Stimulated activated effector memory CD8-positive, alpha-beta T cell treated with anti-CD3 and anti-CD28 coated beads, Interleukin-12 subunit alpha, Interleukin-12 subunit beta, amount 100 ng/mL, for 72 hours (primary cell): ENCODE measurements around the gene BCL2.

Experiments
- ATAC-seq: fragments of 150-1000 bp; cut with Tn5 transposase; 2 replicates; pipeline ENCODE4 v1.10.0; 2021
- DNase-seq, 2 donors: peaks; one replicate each; pipeline ENCODE4 v3.0.0; 2021 to 2022; ENCODE audit warnings: low spot score in 2 of 2
- H3K27ac Mint-ChIP-seq: one replicate; pipeline ENCODE4 v1.8.0; 2022; ENCODE audit warnings: mild to moderate bottlenecking, mixed read lengths
- H3K36me3 Mint-ChIP-seq: one replicate; pipeline ENCODE4 v1.8.0; 2022; ENCODE audit warnings: mild to moderate bottlenecking, mixed read lengths
- H3K4me1 Mint-ChIP-seq: one replicate; pipeline ENCODE4 v1.8.0; 2022; ENCODE audit warnings: mixed read lengths
- H3K4me3 Mint-ChIP-seq: one replicate; pipeline ENCODE4 v1.8.0; 2022; ENCODE audit warnings: mild to moderate bottlenecking, mixed read lengths
- H3K9me3 Mint-ChIP-seq: one replicate; pipeline ENCODE4 v1.8.0; 2022; ENCODE audit warnings: mixed read lengths

The BCL2 gene

GRCh38 chr18:63234432-63234831, 85.1 kb downstream of the BCL2 start:
- H3K36me3 Mint-ChIP-seq = peaks cover 94% of the 10 kb centered on the region

GRCh38 chr18:63233334-63233733, 86.2 kb downstream of the BCL2 start:
- H3K27ac Mint-ChIP-seq = peak overlapping the region; percentile 58
- DNase-seq = no peak
- H3K4me1 Mint-ChIP-seq = peaks cover 78% of the 10 kb centered on the region
- H3K4me3 Mint-ChIP-seq = peak overlapping the region; percentile 51
- no peaks in the 10 kb centered on the region for H3K9me3 Mint-ChIP-seq
- H3K36me3 Mint-ChIP-seq = peaks cover 94% of the 10 kb centered on the region
- peak; percentile 59 for ATAC-seq

More at GRCh38 chr18:63234432-63234831, 85.1 kb downstream of the BCL2 start:
- Mint-ChIP-seq H3K4me3 (peak overlapping the region; percentile 26), H3K4me1 (peaks cover 80% of the 10 kb centered on the region), H3K9me3 (no peaks in the 10 kb centered on the region), H3K27ac (peak overlapping the region; percentile 58)
- peak; percentile 69 for ATAC-seq
- DNase-seq = no peak

GRCh38 chr18:63232826-63233225, 86.7 kb downstream of the BCL2 start:
- DNase-seq (no peak), ATAC-seq (peak; percentile 36)
- Mint-ChIP-seq H3K27ac (peak overlapping the region; percentile 58), H3K4me1 (peaks cover 83% of the 10 kb centered on the region), H3K9me3 (no peaks in the 10 kb centered on the region), H3K4me3 (peak overlapping the region; percentile 51), H3K36me3 (peaks cover 94% of the 10 kb centered on the region)

- H3K4me3 Mint-ChIP-seq = peak overlapping the region; percentile 57
- H3K27ac Mint-ChIP-seq = peak overlapping the region; percentile 83
- H3K4me1 Mint-ChIP-seq = peaks cover 80% of the 10 kb centered on the region
- DNase-seq = no peak
- H3K36me3 Mint-ChIP-seq = peaks cover 94% of the 10 kb centered on the region
- ATAC-seq = no peak
- H3K9me3 Mint-ChIP-seq = no peaks in the 10 kb centered on the region
Observed at GRCh38 chr18:63229971-63230370, 89.6 kb downstream of the BCL2 start.

GRCh38 chr18:63225434-63225833, 94.1 kb downstream of the BCL2 start:
- peaks cover 5% of the 10 kb centered on the region for H3K9me3 Mint-ChIP-seq
- H3K36me3 Mint-ChIP-seq = peaks cover 95% of the 10 kb centered on the region
- no peak overlapping the region for H3K4me3 Mint-ChIP-seq
- H3K27ac Mint-ChIP-seq = peak overlapping the region; percentile 68
- peaks cover 80% of the 10 kb centered on the region for H3K4me1 Mint-ChIP-seq
- DNase-seq (no peak), ATAC-seq (no peak)

GRCh38 chr18:63224630-63225029, 94.9 kb downstream of the BCL2 start:
- peaks cover 95% of the 10 kb centered on the region for H3K36me3 Mint-ChIP-seq
- H3K4me1 Mint-ChIP-seq = peaks cover 77% of the 10 kb centered on the region
- DNase-seq = no peak
- H3K27ac Mint-ChIP-seq = peak overlapping the region; percentile 68
- H3K4me3 Mint-ChIP-seq = peak overlapping the region; percentile 33
- H3K9me3 Mint-ChIP-seq = peaks cover 5% of the 10 kb centered on the region
- ATAC-seq = peak; percentile 100

GRCh38 chr18:63223837-63224236, 95.7 kb downstream of the BCL2 start:
- no peak for DNase-seq
- Mint-ChIP-seq H3K36me3 (peaks cover 95% of the 10 kb centered on the region), H3K9me3 (peaks cover 7% of the 10 kb centered on the region), H3K27ac (peak overlapping the region; percentile 68), H3K4me3 (peak overlapping the region; percentile 33), H3K4me1 (peaks cover 80% of the 10 kb centered on the region)
- no peak for ATAC-seq

GRCh38 chr18:63220903-63221302, 98.7 kb downstream of the BCL2 start:
- Mint-ChIP-seq H3K4me1 (peaks cover 94% of the 10 kb centered on the region), H3K36me3 (peaks cover 89% of the 10 kb centered on the region), H3K27ac (peak overlapping the region; percentile 67)

GRCh38 chr18:63218472-63218871, 101.1 kb downstream of the BCL2 start:
- DNase-seq (no peak), ATAC-seq (no peak)
- Mint-ChIP-seq H3K36me3 (peaks cover 95% of the 10 kb centered on the region), H3K4me3 (peak overlapping the region; percentile 77), H3K27ac (peak overlapping the region; percentile 99), H3K9me3 (peaks cover 13% of the 10 kb centered on the region), H3K4me1 (peaks cover 89% of the 10 kb centered on the region)

More at GRCh38 chr18:63220903-63221302, 98.7 kb downstream of the BCL2 start:
- Mint-ChIP-seq H3K4me3 (peak overlapping the region; percentile 3), H3K9me3 (peaks cover 10% of the 10 kb centered on the region)
- ATAC-seq (no peak), DNase-seq (no peak)

- H3K4me1 Mint-ChIP-seq = peaks cover 92% of the 10 kb centered on the region
- H3K27ac Mint-ChIP-seq = peak overlapping the region; percentile 99
- peaks cover 8% of the 10 kb centered on the region for H3K9me3 Mint-ChIP-seq
- peaks cover 95% of the 10 kb centered on the region for H3K36me3 Mint-ChIP-seq
- no peak for ATAC-seq
- DNase-seq = no peak
- H3K4me3 Mint-ChIP-seq = peak overlapping the region; percentile 77
Observed at GRCh38 chr18:63216516-63217311, 102.9 kb downstream of the BCL2 start.

GRCh38 chr18:63213936-63214671, 105.5 kb downstream of the BCL2 start:
- peak; percentile 0 for ATAC-seq
- H3K4me1 Mint-ChIP-seq = peaks cover 93% of the 10 kb centered on the region

GRCh38 chr18:63213331-63213900, 106.2 kb downstream of the BCL2 start:
- H3K9me3 Mint-ChIP-seq = peaks cover 3% of the 10 kb centered on the region
- H3K27ac Mint-ChIP-seq = peak overlapping the region; percentile 99
- ATAC-seq = peak; percentile 86
- H3K4me3 Mint-ChIP-seq = peak overlapping the region; percentile 77
- H3K4me1 Mint-ChIP-seq = peaks cover 93% of the 10 kb centered on the region
- H3K36me3 Mint-ChIP-seq = peaks cover 95% of the 10 kb centered on the region
- peak in 1 of 2 donors; percentile 78 for DNase-seq

More at GRCh38 chr18:63213936-63214671, 105.5 kb downstream of the BCL2 start:
- Mint-ChIP-seq H3K27ac (peak overlapping the region; percentile 99), H3K9me3 (peaks cover 8% of the 10 kb centered on the region), H3K36me3 (peaks cover 95% of the 10 kb centered on the region), H3K4me3 (peak overlapping the region; percentile 77)
- DNase-seq = no peak

GRCh38 chr18:63210521-63210920, 109.0 kb downstream of the BCL2 start:
- ATAC-seq (no peak), DNase-seq (no peak)
- Mint-ChIP-seq H3K4me3 (peak overlapping the region; percentile 77), H3K27ac (peak overlapping the region; percentile 99), H3K9me3 (peaks cover 3% of the 10 kb centered on the region), H3K36me3 (peaks cover 100% of the 10 kb centered on the region), H3K4me1 (peaks cover 92% of the 10 kb centered on the region)

- DNase-seq (no peak), ATAC-seq (no peak)
- Mint-ChIP-seq H3K27ac (peak overlapping the region; percentile 99), H3K36me3 (peaks cover 89% of the 10 kb centered on the region), H3K4me3 (peak overlapping the region; percentile 77), H3K4me1 (peaks cover 97% of the 10 kb centered on the region), H3K9me3 (no peaks in the 10 kb centered on the region)
Observed at GRCh38 chr18:63208676-63209075, 110.9 kb downstream of the BCL2 start.

- ATAC-seq (no peak), DNase-seq (no peak)
- peak overlapping the region; percentile 77 for H3K4me3 Mint-ChIP-seq
- peak overlapping the region; percentile 99 for H3K27ac Mint-ChIP-seq
- H3K9me3 Mint-ChIP-seq = no peaks in the 10 kb centered on the region
- peaks cover 81% of the 10 kb centered on the region for H3K36me3 Mint-ChIP-seq
- H3K4me1 Mint-ChIP-seq = peaks cover 97% of the 10 kb centered on the region
Observed at GRCh38 chr18:63207835-63208234, 111.7 kb downstream of the BCL2 start.
